ENCODE measurements around the gene CCDC78. TPM values are rescaled to one million over a fixed set of nuclear protein-coding genes. Genes with fewer than 3 reads are reported as not detected.

CCDC78 gene
- total and polyA plus RNA-seq, 3 donors from 2014 or later, result 3.2 to 6.1 (median 5.7) TPM

GRCh38 chr16:733382-734207 is 7.4 kb upstream of the CCDC78 start:
- H3K36me3 ChIP-seq (ENCODE audit: low read depth, missing control alignments), result no peaks in the 10 kb centered on the region
- no peaks in the 10 kb centered on the region for H3K4me1 ChIP-seq
- DNase-seq, result no peak
- H3K27ac ChIP-seq, result no peak overlapping the region
- intact Hi-C loops (cut with DNase I; ENCODE audit: low total_unique reads), result no loop called here
- WGBS, 2 donors, result 88 to 95% methylated on average over 4 to 33 of the region's 34 CpGs
- no peak overlapping the region for H3K4me3 ChIP-seq
- H3K9me3 ChIP-seq, result no peaks in the 10 kb centered on the region
- TF ChIP-seq POLR2A (IDR thresholded peaks at IDR 0.05), result no peak
- TF ChIP-seq, protein P1, sequence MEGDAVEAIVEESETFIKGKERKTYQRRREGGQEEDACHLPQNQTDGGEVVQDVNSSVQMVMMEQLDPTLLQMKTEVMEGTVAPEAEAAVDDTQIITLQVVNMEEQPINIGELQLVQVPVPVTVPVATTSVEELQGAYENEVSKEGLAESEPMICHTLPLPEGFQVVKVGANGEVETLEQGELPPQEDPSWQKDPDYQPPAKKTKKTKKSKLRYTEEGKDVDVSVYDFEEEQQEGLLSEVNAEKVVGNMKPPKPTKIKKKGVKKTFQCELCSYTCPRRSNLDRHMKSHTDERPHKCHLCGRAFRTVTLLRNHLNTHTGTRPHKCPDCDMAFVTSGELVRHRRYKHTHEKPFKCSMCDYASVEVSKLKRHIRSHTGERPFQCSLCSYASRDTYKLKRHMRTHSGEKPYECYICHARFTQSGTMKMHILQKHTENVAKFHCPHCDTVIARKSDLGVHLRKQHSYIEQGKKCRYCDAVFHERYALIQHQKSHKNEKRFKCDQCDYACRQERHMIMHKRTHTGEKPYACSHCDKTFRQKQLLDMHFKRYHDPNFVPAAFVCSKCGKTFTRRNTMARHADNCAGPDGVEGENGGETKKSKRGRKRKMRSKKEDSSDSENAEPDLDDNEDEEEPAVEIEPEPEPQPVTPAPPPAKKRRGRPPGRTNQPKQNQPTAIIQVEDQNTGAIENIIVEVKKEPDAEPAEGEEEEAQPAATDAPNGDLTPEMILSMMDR (IDR thresholded peaks at IDR 0.05), result peak in 1 of 3 experiments; percentile 14
- no peaks in the 10 kb centered on the region for H3K27me3 ChIP-seq

DNA sequence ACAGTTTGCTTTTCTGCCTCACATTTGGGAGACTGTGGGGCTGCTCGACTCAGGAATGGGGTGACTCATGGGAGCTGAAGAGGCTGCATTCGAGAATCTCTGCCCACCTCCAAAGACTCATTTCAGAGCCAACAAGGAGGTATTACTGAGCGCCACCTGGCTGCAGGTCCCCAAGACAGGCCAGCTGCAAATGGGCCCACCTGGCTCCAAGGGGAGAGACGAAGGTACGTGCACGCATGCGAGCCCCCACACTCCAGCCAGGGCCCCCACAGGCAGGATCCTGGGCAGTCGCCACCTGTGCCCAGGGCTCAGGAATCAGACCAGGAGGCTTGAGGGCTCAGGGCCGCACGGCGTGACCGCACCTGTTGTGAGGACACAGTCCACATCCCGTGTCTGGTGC is 6.7 kb upstream of the CCDC78 start:
- TF ChIP-seq POLR2A (IDR thresholded peaks at IDR 0.05), result no peak
- TF ChIP-seq, protein P1 (IDR thresholded peaks at IDR 0.05), result no peak
- Histone ChIP-seq H3K9me3 (no peaks in the 10 kb centered on the region), H3K27ac (no peak overlapping the region), H3K27me3 (no peaks in the 10 kb centered on the region), H3K4me3 (no peak overlapping the region), H3K4me1 (peaks cover 3% of the 10 kb centered on the region), H3K36me3 (ENCODE audit: low read depth, missing control alignments) (no peaks in the 10 kb centered on the region)
- 93 to 96% methylated on average over 5 to 13 of the region's 13 CpGs for WGBS, 2 donors
- intact Hi-C loops (cut with DNase I; ENCODE audit: low total_unique reads), result no loop called here
- DNase-seq, result no peak

GRCh38 chr16:732332-732731 is 6.1 kb upstream of the CCDC78 start:
- DNase-seq, result no peak
- Histone ChIP-seq H3K27me3 (no peaks in the 10 kb centered on the region), H3K27ac (no peak overlapping the region), H3K4me3 (no peak overlapping the region), H3K4me1 (peaks cover 9% of the 10 kb centered on the region), H3K36me3 (ENCODE audit: low read depth, missing control alignments) (no peaks in the 10 kb centered on the region), H3K9me3 (no peaks in the 10 kb centered on the region)
- intact Hi-C loops (cut with DNase I; ENCODE audit: low total_unique reads), result no loop called here
- TF ChIP-seq, protein P1 (IDR thresholded peaks at IDR 0.05), result no peak
- no peak for TF ChIP-seq POLR2A (IDR thresholded peaks at IDR 0.05)
- 95 to 98% methylated on average over 12 of the region's 12 CpGs for WGBS, 2 donors

DNA sequence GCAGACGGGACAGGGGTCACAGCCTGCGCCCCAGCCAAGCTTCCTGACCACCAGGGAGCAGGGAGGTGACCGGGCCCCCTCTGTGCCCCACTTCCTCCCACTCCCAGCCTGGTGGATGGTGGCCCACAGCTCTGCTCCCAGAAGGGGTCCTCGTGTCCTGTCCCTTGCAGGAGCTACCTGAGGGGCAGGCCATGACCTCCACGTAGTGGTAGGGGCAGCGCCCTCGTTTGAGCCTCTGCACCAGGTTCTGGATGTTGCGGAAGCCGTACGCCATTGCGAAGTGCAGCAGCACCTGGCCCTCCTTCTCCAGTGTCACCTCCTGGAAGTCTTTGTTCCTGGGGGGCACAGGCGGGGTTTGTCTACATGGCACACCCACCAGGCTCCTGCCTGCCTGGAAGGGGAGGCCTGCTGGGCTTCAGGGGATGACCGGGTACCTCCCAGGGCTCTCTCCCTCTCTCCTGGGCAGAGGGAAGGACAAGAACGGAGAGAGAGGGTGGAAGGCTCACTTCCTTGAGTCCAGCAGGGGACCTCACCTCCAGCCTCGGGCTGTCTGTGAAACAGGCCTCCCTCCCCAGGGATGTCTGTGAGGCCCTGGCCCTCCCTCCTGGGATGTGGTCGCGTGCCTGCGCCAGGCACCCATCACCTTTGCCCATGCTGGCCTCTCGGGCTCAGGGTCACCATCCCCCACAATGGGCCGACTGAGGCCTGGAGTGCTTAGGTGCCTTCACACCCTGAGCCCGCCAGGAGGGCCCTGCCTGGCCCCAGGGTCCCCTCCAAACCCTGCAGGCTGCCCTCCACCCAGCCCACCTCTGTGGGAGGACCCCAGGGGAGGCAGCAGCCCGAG is 4.6 kb upstream of the CCDC78 start:
- intact Hi-C loops (cut with DNase I; ENCODE audit: low total_unique reads), result no loop called here
- H3K4me1 ChIP-seq, result peaks cover 16% of the 10 kb centered on the region
- H3K9me3 ChIP-seq, result no peaks in the 10 kb centered on the region
- no peak overlapping the region for H3K27ac ChIP-seq
- H3K36me3 ChIP-seq (ENCODE audit: low read depth, missing control alignments), result no peaks in the 10 kb centered on the region
- no peak overlapping the region for H3K4me3 ChIP-seq
- 90 to 100% methylated on average over 2 to 22 of the region's 22 CpGs for WGBS, 2 donors
- DNase-seq, result no peak
- no peaks in the 10 kb centered on the region for H3K27me3 ChIP-seq
- TF ChIP-seq, protein P1 (IDR thresholded peaks at IDR 0.05), result no peak
- no peak for TF ChIP-seq POLR2A (IDR thresholded peaks at IDR 0.05)
